HG03064 (cell line): ENCODE results near the gene WDR18.
A peak's percentile ranks its signal among the peaks of the same experiment; 100 is the strongest.
"Not testable (repeated sequence)": the region's sequence is repeated elsewhere in the genome, so short reads cannot be mapped to it uniquely, and the experiment has no call there.

Experiments used
- ATAC-seq: cut with Tn5 transposase; IDR thresholded peaks from one replicate; pipeline ENCODE4 v1.9.1; 2021; ENCODE audit warnings: low read depth; ENCODE audit not compliant: unreplicated experiment

Gene WDR18

DNA sequence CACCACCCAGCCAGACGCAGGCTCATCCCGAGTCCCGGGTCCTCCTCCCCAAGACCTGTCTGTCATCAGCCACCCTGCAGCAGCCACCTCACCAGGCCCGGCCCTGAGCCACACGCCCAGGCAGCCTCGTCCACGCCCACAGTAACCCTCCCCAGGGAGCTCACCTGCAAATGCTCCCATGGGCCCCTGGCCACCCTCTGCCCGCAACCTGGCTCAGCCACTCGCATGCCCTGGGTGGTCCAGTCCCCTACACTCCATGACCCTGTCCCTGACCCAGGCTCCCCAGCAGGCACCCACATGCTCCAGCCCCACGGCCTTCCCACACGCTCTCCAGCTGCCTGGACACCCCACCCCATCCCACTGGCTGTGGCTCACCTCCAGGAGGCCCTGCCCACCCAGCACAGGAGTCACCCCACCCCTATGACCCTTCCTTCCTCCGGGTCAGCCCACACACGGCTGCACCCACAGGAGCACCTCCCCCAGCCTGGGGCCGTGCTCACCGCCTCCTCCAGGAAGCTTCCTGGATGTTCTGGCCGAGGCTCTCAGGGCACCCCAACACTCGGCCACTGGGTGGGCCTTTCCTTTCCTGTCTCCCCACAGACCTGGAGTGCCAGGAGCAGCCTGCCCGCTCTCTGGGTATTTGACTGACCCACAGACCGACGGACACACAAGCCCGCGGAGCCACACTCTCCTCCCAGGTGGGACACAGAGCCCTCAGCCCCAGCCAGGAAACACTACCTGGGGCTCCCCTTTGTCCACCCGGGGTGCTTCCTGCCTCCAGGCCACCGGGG is 33.2 kb downstream of the WDR18 start:
- ATAC-seq: no peak

DNA sequence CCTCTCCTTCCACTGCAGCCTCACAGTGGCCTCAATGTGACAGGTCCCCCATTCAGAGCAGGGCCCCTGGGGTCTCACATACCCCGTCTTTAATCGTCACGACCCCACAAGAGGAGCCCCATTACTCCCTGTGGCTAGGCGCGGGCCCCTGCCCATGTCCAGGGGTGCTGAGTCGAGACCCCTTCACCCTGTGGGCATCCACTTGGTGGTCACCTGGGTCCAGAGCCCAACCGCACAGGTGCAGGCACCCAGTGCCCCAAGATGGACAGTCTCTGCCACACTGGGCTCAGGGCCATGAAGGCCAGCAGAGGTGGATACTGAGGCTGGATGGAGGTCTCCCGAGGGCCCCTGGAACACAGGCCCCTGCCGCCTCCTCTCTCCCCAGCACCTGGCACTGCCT is 33.8 kb downstream of the WDR18 start:
- ATAC-seq: no peak

DNA sequence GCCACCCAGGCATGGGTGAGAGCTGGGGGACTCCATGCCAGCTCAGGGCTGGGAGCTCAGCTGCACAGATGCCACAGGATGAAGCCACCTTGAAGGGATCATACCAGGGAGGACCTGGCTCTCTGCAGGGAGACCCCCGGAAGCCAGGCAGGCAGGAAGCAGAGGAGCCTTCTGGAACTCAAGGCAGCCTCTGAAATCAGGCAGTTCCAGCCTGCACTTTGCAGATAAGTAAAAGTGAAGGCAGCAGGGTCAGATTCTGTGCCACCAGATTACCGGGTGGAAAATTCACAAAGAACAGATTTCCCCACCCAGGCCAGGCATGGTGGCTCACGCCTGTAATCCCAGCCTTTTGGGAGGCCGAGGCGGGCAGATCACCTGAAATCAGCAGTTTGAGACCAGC is 34.2 kb downstream of the WDR18 start:
- ATAC-seq: no peak

DNA sequence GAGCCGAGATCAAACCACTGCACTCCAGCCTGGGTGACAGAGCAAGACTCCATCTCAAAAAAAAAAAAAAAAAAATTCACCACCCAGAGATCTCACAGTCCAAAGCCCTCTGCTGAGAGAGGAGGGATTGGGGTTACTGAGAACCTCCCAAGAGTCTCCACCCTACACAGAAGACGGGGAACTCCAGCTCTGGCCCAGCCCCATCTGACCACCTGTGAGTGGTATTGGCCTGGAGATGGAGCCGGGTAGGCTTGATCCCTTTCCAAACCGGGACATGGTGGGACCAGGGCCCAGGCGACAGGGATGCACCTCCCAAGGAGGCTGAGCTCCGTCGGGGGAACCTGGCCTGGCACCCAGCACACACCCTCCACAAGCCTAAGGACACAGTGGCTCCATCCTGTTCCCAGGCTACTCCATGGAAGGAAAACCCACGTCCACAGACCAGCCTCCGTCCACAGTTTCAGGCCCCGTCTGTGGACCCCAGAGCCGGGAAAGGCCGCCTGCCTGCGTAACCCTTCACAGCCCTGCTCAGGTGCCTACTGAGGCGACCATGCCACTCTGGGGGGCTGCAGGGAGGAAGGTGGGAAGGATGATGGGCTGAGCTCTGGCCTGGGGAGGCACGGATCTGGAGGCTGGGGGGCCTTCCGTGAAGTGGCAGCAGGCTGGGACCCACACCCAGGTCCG is 34.9 kb downstream of the WDR18 start:
- ATAC-seq: no peak

DNA sequence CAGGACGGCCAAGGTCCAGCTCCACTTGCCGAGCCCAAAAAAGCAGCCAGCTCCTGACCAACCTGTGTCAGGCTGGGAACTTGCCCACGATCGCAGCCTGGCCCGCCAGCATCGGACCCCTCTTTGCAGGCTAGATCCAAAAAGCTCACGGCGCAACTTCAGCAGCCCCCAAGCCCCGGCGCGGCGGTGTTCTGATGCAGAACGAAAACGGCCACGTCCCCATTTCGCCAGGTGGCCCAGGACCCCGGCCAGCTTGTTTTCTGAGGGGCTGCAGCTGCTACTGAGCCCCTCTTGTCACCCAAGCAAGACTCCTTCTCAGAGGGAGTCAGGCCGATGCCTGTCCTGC is 35.4 kb downstream of the WDR18 start:
- ATAC-seq: no peak

DNA sequence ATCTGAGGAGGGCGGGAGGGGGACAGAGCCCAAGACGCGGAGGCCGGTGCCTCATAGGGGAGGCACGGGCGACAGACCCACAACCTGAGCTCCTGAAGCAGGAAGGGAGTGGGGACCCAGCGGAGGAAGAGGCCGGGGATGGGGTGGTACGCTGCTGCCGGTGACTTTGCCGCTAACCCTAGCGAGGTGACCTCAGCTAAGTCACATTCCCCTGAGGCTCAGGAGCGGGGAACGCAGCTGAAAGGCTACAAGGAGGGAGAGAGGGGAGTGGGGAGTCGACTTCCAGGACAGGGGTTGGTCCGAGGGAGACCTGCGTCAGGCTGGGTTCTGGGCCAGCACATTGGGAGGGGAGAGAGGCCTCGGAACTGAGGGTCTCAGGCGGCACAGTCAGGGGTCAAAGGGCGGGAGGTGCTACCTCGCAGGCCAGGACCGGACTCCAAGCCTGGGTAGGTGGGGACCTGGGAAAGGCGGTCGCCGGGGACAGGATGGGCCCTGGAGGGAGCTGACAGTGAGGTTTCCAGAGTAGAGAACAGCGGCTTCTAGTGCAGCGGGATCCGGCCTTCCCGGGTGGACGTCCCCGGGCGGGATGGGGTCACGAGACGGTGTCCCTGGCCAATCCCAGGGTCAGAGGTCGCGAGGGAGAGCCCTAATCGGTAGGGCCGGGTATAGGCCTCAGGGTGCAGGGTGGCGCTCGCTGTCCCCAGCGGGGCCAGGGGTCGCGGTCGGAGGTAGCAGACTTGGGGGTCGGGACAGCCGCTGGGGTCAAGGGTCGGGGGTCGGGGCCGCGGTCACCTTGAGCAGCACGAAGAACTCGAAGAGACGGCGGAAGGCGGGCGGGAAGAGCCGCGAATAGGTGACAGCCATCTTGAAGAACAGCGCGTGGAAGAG is 36.1 kb downstream of the WDR18 start:
- ATAC-seq: no peak

DNA sequence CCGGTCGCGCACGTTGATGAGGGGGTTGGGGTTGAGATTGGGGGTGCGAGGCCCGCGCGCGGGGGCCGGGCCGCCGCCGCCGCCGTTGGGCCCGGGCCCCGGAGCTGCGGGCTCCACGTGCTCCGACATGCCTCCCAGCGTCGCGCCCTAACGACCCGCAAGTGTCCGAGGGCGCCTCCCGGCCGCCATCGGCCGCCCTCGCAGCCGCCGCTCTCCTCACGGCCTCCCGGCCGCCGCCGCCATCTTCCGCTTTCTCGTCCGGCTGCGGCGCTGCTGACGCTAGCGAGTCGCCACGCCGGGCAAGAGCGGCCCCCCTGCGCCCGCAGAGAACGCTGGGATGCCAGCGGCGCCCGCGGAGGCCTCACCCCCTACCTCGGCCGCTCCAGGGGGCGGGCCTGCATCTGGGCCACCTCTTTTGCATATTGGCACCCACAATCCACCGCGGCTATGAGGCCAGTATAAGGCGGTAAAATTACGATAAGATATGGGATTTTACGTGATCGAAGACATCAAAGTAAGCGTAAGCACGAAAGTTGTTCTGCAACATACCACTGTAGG is 36.8 kb downstream of the WDR18 start, which contains the start of gene TMEM259:
TSS of gene TMEM259 (minus strand) at position 256 of the 558 bp plus-strand sequence. CDS start at position 129, 127 bp downstream.
- ATAC-seq: peak; percentile 60

DNA sequence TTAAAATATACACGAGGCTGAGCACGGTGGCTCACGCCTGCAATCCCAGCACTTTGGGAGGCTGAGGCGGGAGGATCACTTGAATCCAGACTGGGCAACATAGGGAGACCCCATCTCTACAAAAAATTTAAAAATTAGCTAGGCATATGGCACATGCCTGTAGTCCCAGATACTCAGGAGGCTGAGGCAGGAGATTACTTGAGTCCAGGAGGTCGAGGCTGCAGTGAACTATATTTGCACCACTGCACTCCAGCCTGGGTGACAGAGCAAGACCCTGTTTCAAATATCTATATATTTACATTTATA is 39.7 kb downstream of the WDR18 start:
- ATAC-seq: not testable (repeated sequence)

DNA sequence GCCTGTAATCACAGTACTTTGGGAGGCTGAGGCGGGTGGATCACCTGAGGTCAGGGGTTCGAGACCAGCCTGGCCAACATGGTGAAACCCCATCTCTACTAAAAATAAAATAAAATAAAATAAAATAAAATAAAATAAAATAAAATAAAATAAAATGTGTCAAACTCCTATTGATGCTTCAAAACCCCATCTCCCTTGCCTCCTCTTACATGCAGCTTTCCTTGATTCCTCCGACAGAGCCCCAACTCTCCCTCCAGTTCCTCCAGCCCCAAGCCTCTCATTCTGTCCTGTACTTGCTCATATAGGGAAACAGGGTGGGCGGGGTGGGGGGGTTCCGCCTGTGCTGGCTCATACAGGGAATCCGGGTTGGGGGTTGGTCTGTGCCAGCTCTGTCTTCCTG is 40.9 kb downstream of the WDR18 start:
- not testable (repeated sequence) for ATAC-seq

DNA sequence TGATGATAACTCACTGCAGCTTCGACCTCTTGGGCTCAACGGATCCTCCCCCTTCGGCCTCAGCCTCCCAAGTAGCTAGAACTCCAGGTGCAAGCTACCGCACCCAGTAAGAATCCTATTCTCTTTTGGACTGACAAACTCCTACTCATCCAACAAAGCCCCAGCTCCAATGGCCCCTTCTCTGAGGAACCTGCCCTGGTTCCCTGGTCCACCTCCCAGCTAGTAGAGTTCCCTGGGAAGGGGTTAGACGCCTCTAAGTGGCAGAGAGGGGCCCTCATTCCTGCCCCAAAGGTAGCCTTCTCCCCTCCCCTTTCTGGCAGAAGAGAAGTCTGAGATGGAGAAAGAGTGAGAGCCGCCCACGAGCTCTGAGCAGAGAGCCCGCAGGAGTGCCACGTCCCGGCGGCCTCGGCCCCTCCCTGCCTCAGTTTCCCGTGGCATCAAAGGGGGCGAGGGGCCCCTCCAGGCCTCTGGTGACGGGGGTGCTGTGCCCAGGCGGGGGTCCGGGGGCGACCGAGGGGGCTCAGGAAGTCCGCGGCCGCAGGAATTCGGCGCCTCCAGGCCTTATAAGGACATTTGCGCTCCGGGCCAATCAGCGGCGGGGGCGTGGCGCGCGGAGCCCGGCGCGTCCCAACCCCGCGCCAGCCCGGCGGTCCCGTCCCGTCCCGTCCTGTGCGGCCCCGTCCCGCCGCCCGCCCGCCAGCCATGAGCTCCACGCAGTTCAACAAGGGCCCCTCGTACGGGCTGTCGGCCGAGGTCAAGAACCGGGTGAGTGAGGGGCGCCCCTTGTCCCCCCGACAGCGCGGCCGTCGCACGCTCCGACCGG is 42.0 kb downstream of the WDR18 start, which contains the start of gene CNN2:
TSS of gene CNN2 (plus strand) at position 649 of the 823 bp plus-strand sequence. CDS start at position 703, 54 bp downstream.
- no peak for ATAC-seq

DNA sequence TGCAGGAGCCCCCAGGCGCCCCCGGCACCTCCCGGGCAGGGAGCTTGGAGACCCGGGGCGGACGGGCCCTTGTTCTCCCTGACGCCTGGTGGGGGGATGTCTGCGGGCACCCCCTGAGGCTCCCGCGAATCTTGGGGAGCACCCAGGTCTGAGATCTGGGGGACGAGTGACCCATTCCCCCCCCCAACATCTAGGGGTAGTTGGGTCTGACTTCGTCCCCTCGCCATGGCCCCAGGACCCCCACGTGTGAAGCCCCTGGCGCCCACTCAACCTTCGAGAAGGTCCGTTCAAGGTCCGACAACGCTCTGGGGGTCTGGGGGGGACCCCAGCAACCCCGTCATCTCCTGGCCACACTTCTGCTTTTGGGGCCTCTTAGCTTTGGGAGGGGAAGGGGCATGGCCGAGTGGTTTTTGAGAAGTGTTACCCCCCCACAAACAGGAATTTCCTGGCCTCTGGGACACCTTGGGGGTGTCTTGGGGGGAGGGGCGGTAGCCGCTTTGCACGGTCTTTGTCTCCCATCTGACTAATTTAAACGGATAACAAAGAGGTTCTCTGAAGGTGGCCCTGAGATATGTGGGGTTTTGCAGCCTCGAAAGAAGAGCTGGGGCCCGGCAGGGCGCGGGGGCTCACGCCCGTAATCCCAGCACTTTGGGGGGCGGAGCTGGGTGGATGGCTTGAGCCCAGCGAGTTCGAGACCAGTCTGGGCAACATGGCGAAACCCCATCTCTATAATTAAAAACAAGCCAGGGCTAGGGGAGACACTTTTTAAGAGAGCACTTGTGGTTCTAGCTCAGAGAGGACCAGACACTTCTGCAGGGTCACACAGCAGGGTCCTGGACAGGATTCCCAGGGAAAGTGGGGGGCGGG is 42.9 kb downstream of the WDR18 start:
- no peak for ATAC-seq

DNA sequence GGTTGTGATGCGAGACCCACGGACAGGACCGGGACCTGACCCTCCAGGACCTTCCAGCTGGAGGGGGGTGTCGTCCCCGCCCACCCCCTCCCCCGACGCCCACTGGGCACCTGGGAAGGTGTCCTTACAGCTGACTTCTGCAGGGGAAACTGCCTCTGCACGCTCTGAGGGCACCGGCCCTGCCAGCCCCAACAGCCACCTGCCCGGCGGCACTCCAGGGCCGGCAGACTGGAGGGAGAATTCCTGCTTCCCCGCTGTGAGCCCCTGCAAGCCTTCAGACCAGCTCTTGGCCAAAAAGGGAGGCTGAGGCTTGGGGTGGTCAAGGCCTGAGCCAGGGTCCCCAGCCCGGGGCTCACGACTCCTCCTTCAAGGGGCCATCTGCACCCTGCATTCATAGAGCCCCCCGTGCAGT is 43.5 kb downstream of the WDR18 start:
- ATAC-seq: no peak

DNA sequence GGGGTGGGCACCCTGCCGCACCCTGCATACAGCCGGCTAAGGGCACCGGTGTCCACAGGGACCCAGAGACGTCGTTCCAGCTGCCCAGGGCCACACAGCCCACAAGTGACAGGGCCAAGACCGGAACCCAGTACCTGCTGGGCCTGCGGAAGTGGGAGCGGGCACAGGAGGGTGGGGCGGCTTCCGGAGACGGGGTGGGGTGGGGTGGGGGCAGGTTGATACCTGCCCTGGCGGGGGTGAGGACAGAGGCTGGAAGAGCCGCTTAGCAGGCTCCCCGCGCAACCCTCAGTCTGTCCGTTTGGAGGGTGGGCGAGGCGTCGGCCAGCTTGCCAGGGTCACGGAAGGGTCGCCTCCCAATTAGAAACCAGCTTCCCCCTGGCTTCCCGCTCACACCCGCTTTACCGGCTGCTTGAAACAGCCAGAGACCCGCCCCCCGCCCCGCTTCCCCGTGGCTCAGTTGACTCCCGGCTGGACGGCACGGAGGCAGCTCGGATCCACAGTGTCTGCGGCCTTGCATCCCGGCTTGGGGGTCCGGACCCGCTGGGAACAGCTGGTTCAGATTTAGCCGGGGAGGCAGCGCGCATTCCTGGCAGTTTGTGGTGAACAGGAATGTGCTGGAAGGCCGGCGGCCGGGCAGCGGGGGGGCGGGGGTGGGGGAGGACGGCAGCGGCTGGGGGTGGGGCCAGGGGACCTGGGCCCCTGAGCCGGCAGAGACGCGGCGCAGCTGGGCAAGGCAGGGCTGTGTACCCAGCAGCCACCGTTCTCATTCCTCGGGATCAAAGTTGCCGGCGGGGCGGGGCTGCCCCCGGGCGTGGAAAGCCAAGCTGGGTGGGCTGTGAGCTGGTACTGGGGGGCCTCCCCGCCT is 44.1 kb downstream of the WDR18 start:
- ATAC-seq: no peak

DNA sequence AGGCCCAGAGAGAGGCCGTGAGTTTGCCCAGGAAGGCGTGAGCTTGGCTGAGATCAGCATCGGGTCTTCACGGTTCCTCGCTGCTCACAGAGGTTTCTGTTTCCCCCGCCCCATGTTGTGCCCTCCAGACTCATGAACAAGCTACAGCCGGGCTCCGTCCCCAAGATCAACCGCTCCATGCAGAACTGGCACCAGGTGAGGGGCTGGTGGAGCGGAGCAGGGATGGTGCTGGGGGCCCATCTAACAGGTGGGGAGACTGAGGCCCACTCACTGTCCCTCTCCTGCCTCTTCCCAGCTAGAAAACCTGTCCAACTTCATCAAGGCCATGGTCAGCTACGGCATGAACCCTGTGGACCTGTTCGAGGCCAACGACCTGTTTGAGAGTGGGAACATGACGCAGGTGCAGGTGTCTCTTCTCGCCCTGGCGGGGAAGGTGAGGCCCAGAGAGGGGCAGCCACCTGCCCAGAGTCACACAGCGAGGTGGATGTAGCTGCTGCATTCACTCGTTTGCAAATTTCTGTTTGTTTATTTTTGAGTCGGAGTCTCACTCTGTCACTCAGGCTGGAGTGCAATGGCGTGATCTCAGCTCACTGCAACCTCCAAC is 48.2 kb downstream of the WDR18 start:
- no peak for ATAC-seq

DNA sequence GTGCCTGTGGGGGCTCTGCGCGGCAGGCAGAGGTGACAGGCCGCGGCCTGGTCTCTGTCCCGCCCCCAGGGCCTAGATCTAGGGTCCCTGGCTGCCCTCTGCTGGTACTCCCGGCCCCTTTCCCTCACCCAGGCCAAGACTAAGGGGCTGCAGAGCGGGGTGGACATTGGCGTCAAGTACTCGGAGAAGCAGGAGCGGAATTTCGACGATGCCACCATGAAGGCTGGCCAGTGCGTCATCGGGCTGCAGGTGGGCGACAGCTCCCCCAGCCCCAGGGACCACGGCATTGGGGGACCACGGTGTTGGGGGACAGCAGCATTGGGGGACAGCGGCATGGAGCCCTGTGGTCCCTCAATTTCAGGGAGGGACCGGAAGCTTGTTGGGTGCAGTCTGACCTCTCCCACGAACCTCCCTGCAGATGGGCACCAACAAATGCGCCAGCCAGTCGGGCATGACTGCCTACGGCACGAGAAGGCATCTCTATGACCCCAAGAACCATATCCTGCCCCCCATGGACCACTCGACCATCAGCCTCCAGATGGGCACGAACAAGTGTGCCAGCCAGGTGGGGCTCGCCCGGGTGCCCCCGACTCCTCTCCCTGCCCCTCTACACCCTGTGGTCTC is 52.0 kb downstream of the WDR18 start:
- no peak for ATAC-seq

DNA sequence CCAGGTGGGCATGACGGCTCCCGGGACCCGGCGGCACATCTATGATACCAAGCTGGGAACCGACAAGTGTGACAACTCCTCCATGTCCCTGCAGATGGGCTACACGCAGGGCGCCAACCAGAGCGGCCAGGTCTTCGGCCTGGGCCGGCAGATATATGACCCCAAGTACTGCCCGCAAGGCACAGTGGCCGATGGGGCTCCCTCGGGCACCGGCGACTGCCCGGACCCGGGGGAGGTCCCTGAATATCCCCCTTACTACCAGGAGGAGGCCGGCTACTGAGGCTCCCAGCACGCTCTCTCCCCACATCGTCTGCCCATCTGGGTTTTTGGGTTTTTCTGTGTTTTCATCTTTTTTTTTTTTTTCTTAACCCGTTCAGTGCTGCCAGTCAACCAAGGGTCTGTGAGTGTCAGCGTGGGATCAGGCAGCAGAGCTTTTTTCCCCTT is 53.5 kb downstream of the WDR18 start:
- ATAC-seq: no peak

DNA sequence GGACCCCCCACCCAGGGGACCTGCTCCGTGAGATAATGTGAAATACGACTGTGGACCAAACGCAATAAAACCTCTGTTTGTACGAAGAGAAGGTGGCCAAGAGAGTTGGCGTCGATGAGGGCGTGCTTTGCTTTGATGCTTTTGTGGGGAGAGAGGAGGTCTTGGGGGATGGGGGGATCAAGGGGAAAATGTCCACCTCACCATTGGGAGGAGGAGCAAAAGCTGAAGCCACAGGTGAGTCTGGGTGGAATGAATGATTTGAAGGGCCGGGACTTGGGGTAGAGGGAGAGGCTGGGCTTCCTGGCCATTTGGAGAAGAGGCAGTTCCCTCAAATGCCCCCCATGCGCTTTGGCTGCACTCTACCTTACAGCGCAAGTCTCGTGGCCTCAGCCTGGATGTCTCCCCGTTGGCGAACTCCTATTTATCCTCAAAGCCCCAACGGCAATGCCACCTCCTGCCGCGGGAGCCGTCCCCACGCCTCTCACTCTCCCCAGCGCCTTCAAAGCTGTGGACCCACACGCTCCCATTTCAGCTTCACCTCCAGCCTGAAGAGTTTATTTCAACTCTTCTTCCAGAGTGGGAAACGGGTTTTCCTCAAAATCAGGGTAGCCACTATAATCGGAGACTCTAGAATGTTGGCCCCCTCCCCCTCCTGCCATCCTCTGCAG is 55.0 kb downstream of the WDR18 start:
- ATAC-seq: no peak
